Karpas-422 (cell line): ENCODE measurements around the gene PNPLA7. TPM values are rescaled to one million over a fixed set of nuclear protein-coding genes. Genes with fewer than 3 reads are reported as not detected.

Experiments used
- DNase-seq: peaks from one replicate; pipeline ENCODE4 v3.0.0-alpha.2; 2015
- H2AFZ ChIP-seq: fragments of 200-600 bp; sonication (generic); 2 replicates; pipeline ENCODE4 v1.6.1; 2014; ENCODE audit warnings: antibody characterized with exemption, low read length, mixed read lengths
- H3K27ac ChIP-seq: fragments of 200-600 bp; sonication (generic); 2 replicates; pipeline ENCODE4 v1.5.1; 2014; ENCODE audit warnings: mild to moderate bottlenecking, low read length, moderate library complexity
- H3K27me3 ChIP-seq: fragments of 200-600 bp; sonication (generic); 2 replicates; pipeline ENCODE4 v1.6.1; 2014; ENCODE audit warnings: low read length, mixed read lengths
- H3K36me3 ChIP-seq: fragments of 200-600 bp; sonication (generic); 2 replicates; pipeline ENCODE4 v1.6.1; 2014; ENCODE audit warnings: low read length, mixed read lengths; ENCODE audit not compliant: insufficient read depth
- H3K4me1 ChIP-seq: fragments of 200-600 bp; sonication (generic); 2 replicates; pipeline ENCODE4 v1.6.1; 2014; ENCODE audit warnings: mild to moderate bottlenecking, low read length, mixed read lengths
- H3K4me2 ChIP-seq: fragments of 200-600 bp; sonication (generic); 2 replicates; pipeline ENCODE4 v1.6.1; 2014; ENCODE audit warnings: low read length, low read depth, mild to moderate bottlenecking; ENCODE audit not compliant: poor library complexity, severe bottlenecking
- H3K4me3 ChIP-seq: fragments of 200-600 bp; sonication (generic); 2 replicates; pipeline ENCODE4 v1.5.1; 2014; ENCODE audit warnings: mild to moderate bottlenecking, antibody characterized with exemption, low read length, mixed read lengths
- H3K79me2 ChIP-seq: fragments of 200-600 bp; sonication (generic); 2 replicates; pipeline ENCODE4 v1.6.1; 2014; ENCODE audit warnings: mild to moderate bottlenecking, low read length, mixed read lengths
- H3K9ac ChIP-seq: fragments of 200-600 bp; sonication (generic); 2 replicates; pipeline ENCODE4 v1.6.0; 2014; ENCODE audit warnings: low read length
- H3K9me2 ChIP-seq: fragments of 200-600 bp; sonication (generic), shearing (Covaris generic); replicated peaks from 2 replicates; pipeline ENCODE4 v1.6.0; 2014; ENCODE audit warnings: mild to moderate bottlenecking, low read length, moderate library complexity; ENCODE audit not compliant: insufficient read depth
- H3K9me3 ChIP-seq: fragments of 300-700, 200-600 bp; sonication (generic); 2 replicates; pipeline ENCODE4 v1.6.1; 2014; ENCODE audit warnings: low read length, mixed read lengths
- H4K20me1 ChIP-seq: fragments of 200-600 bp; sonication (generic); 2 replicates; pipeline ENCODE4 v1.6.1; 2014; ENCODE audit warnings: mild to moderate bottlenecking, antibody characterized with exemption, low read length, low read depth; ENCODE audit not compliant: insufficient read depth
- total RNA-seq: library from RNA; depleted of rRNA; stranded (reverse); fragments of >200 nt; shearing (Covaris generic); gene quantifications from 2 replicates; pipeline ENCODE4 v1.2.3, GENCODE V29; 2014; ENCODE audit warnings: low replicate concordance

Gene PNPLA7
- total RNA-seq, 1 experiment from 2014 or later: 1.8 TPM

DNA sequence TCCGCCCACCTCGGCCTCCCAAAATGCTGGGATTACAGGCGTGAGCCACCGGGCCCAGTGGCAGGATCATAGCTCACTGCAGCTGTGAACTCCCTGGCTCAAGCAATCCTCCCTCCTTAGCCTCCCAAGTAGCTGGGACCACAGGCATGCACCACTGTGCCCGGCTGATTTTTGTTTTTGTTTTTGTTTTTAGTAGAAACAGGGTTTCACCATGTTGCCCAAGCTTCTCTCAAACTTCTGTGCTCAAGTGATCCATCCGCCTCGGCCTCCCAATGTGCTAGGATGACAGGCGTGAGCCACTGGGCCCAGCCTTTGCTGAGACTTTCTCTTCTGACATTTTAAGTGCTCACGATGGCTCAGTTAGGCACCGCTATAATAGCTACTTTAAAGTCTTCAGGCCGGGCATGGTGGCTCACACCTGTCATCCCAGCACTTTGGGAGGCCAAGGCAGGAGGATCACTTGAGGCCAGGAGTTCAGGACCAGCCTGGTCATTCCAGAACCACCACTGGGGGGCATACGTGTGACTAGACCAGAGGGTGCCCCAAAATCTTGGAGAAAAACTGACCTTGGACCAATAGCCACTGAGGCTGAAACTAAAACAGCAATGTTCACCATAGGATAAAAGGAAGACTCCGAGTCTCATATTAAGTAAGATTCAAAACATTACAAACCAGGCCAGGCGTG lies 106.0 kb downstream of the PNPLA7 start:
- H4K20me1 ChIP-seq: peaks cover 6% of the 10 kb centered on the region; the same call in 1 of the 2 replicates
- peaks cover 11% of the 10 kb centered on the region for H3K4me1 ChIP-seq
- H3K36me3 ChIP-seq: no peaks in the 10 kb centered on the region
- H3K4me3 ChIP-seq: no peak overlapping the region
- no peaks in the 10 kb centered on the region for H3K27me3 ChIP-seq
- no peak for DNase-seq
- no peaks in the 10 kb centered on the region for H3K9me3 ChIP-seq
- no peak overlapping the region for H3K9ac ChIP-seq
- H3K27ac ChIP-seq: no peak overlapping the region
- H3K4me2 ChIP-seq: no peak overlapping the region
- no peaks in the 10 kb centered on the region for H3K79me2 ChIP-seq
- no peak overlapping the region for H2AFZ ChIP-seq
- no peaks in the 10 kb centered on the region for H3K9me2 ChIP-seq

DNA sequence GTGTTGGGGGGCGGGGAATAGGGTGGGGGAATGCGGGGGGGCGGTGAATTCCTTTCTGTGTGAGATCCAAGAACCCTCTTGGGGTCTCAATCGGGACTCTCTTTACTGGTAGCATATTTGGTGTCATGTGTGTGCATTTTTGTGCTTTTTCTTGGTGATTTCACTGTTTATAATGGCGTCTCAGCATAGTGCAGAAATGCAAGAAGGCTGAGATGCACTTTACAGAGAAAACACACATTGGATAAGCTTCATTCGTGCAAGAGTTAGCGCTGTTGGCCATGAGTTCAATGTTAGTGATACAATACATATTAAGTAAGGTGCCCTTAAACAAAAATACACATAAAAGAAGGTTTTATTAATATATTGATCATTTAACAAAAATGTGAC lies 108.3 kb downstream of the PNPLA7 start:
- no peak overlapping the region for H3K4me2 ChIP-seq
- no peak overlapping the region for H3K4me3 ChIP-seq

DNA sequence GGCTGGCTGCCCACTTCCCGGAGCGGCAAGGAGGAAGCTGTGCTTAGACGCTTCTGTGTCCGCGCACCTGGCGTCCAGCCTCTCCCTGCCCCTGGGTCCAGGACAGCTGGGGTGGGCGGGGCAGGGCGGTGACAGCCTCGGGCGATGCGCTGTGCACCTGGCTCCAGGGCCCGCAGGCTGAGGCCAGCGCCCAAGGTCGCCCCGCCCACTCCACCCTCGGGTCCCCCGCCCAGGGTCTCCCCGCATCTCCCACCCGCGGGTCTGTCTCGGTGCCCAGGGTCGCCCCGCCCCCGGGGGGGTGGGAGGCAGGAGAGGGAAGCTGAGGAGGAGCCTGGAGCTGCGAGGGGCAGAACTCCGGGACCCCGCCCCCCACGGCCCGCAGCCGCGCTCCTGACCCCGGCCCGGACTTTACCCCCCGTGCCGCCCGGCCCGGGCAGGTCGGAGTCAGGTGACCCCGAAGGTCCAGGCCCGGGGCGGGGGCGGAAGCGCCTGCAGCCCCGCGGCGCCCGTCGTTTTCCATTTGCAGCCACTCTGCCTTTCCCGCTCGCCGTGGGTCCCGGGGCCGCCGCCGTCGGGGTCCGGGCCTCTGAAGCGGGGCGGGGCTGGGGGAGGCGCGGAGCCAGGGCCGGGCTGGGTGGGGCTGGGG lies 108.8 kb downstream of the PNPLA7 start, which contains the start of gene ENTPD8:
ENTPD8 (minus strand) TSS at position 69 of the 646 bp plus-strand sequence. CDS start 3,072 bp downstream, outside the sequence.
- no peaks in the 10 kb centered on the region for H3K9me2 ChIP-seq
- H2AFZ ChIP-seq: no peak within 1 kb of the TSS
- no peaks in the 10 kb centered on the region for H3K79me2 ChIP-seq
- no peak within 1 kb of the TSS for H3K9ac ChIP-seq
- H3K4me1 ChIP-seq: peaks cover 11% of the 10 kb centered on the region
- H3K4me2 ChIP-seq: no peak within 1 kb of the TSS
- no peak within 1 kb of the TSS for H3K27ac ChIP-seq
- H3K36me3 ChIP-seq: no peaks in the 10 kb centered on the region
- peaks cover 6% of the 10 kb centered on the region; the same call in 1 of the 2 replicates for H4K20me1 ChIP-seq
- H3K9me3 ChIP-seq: no peaks in the 10 kb centered on the region
- peak; percentile 60 for DNase-seq
- no peaks in the 10 kb centered on the region for H3K27me3 ChIP-seq
- no peak within 1 kb of the TSS for H3K4me3 ChIP-seq

More for the DNA sequence above, 108.3 kb downstream of the PNPLA7 start:
- H3K4me1 ChIP-seq: peaks cover 11% of the 10 kb centered on the region
- peaks cover 6% of the 10 kb centered on the region; the same call in 1 of the 2 replicates for H4K20me1 ChIP-seq
- H3K79me2 ChIP-seq: no peaks in the 10 kb centered on the region
- H3K9me3 ChIP-seq: no peaks in the 10 kb centered on the region
- H3K9me2 ChIP-seq: no peaks in the 10 kb centered on the region
- DNase-seq: no peak
- no peak overlapping the region for H3K27ac ChIP-seq
- H3K9ac ChIP-seq: no peak overlapping the region
- H3K36me3 ChIP-seq: no peaks in the 10 kb centered on the region
- no peak overlapping the region for H2AFZ ChIP-seq
- no peaks in the 10 kb centered on the region for H3K27me3 ChIP-seq

- H3K9me3 ChIP-seq: no peaks in the 10 kb centered on the region
- no peak overlapping the region for H3K4me3 ChIP-seq
- no peak overlapping the region for H2AFZ ChIP-seq
- no peak overlapping the region for H3K9ac ChIP-seq
- H3K36me3 ChIP-seq: no peaks in the 10 kb centered on the region
- no peak overlapping the region for H3K4me2 ChIP-seq
- H3K79me2 ChIP-seq: no peaks in the 10 kb centered on the region
- no peak for DNase-seq
- H4K20me1 ChIP-seq: no peaks in the 10 kb centered on the region
- no peaks in the 10 kb centered on the region for H3K9me2 ChIP-seq
- H3K4me1 ChIP-seq: peaks cover 7% of the 10 kb centered on the region
- H3K27ac ChIP-seq: no peak overlapping the region
- H3K27me3 ChIP-seq: no peaks in the 10 kb centered on the region
These were observed 111.0 kb downstream of the PNPLA7 start for GRCh38 chr9:137439158-137439714.

DNA sequence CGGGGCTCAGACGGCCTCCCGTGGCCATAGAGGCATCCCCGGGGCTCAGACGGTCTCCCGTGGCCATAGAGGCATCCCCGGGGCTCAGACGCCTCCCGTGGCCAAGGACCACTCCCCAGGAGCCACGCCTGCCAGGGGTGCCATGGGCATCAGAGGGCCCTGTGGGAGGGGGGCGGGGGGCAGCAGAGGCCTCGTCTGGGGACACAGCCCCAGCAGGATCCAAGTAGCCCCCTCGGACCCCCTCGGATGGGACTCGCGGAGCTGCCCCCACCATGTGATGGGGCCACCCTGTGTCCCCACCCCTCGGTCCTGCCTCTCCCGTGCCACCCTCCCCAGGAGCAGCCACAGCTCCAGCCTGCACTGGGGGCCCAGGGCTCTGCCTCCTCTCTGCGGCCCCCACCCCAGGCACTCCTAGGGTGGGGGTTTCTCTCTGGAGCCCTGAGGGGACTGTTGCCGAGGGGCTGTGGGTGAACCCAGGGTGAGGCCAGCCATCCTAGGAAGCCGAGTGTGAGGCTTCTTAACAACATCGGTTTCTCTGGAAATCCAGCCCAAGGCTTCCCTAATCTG lies 111.5 kb downstream of the PNPLA7 start:
- Histone ChIP-seq H3K27ac (no peak overlapping the region), H3K79me2 (no peaks in the 10 kb centered on the region), H3K9ac (no peak overlapping the region), H3K9me3 (no peaks in the 10 kb centered on the region), H3K27me3 (no peaks in the 10 kb centered on the region), H3K4me3 (no peak overlapping the region), H3K36me3 (no peaks in the 10 kb centered on the region), H2AFZ (no peak overlapping the region), H3K4me2 (no peak overlapping the region), H3K9me2 (no peaks in the 10 kb centered on the region), H3K4me1 (peaks cover 7% of the 10 kb centered on the region), H4K20me1 (no peaks in the 10 kb centered on the region)
- DNase-seq: no peak

- no peak overlapping the region for H3K4me3 ChIP-seq
These were observed 112.3 kb downstream of the PNPLA7 start for GRCh38 chr9:137437691-137438590.

GRCh38 chr9:137436761-137437600 lies 113.2 kb downstream of the PNPLA7 start:
- Histone ChIP-seq H3K36me3 (no peaks in the 10 kb centered on the region), H3K9ac (no peak overlapping the region), H3K27me3 (no peaks in the 10 kb centered on the region), H2AFZ (no peak overlapping the region), H3K27ac (no peak overlapping the region), H3K9me3 (no peaks in the 10 kb centered on the region), H4K20me1 (no peaks in the 10 kb centered on the region), H3K9me2 (no peaks in the 10 kb centered on the region), H3K4me1 (peaks cover 4% of the 10 kb centered on the region), H3K4me3 (no peak overlapping the region), H3K79me2 (no peaks in the 10 kb centered on the region), H3K4me2 (no peak overlapping the region)
- no peak for DNase-seq

More at GRCh38 chr9:137437691-137438590, 112.3 kb downstream of the PNPLA7 start:
- Histone ChIP-seq H3K36me3 (no peaks in the 10 kb centered on the region), H3K9me2 (no peaks in the 10 kb centered on the region), H3K79me2 (no peaks in the 10 kb centered on the region), H4K20me1 (no peaks in the 10 kb centered on the region), H3K27me3 (no peaks in the 10 kb centered on the region), H3K9me3 (no peaks in the 10 kb centered on the region), H3K9ac (no peak overlapping the region), H3K27ac (no peak overlapping the region), H3K4me2 (no peak overlapping the region), H2AFZ (no peak overlapping the region), H3K4me1 (peaks cover 7% of the 10 kb centered on the region)
- DNase-seq: no peak
